Articular chondrocyte of knee joint (primary cell): Measurements from ENCODE around the gene RASSF5. TPM values are rescaled to one million over a fixed set of nuclear protein-coding genes. Genes with fewer than 3 reads are reported as not detected.

Source experiments
- small RNA-seq: library from RNA; depleted of rRNA; stranded (forward); fragments of <200 nt; gene quantifications from one replicate; pipeline ENCODE3, GENCODE V24; 2012
- total RNA-seq: library from RNA; depleted of rRNA; stranded (reverse); fragments of >200 nt; gene quantifications from 2 replicates; pipeline ENCODE4 v1.2.3, GENCODE V29; 2012

Gene RASSF5
- total RNA-seq, result 2.6 and 2.9 TPM in 2 replicates

GRCh38 chr1:206507284-206508129 lies at the start of gene RASSF5:
Gene RASSF5 (plus strand): TSS chr1:206507531. CDS start chr1:206507603, 72 bp downstream.

GRCh38 chr1:206469933-206470691 lies 37.2 kb upstream of the RASSF5 start, which contains the start of gene IKBKE:
Gene IKBKE (plus strand): TSS chr1:206470476. CDS start chr1:206473228, 2,752 bp downstream.

GRCh38 chr1:206612129-206612876 lies 105.0 kb downstream of the RASSF5 start, which contains the start of gene EIF2D:
Gene EIF2D (minus strand): TSS chr1:206612465. CDS start chr1:206612342, 123 bp downstream.

GRCh38 chr1:206635080-206635977 lies 128.0 kb downstream of the RASSF5 start, which contains the start of gene DYRK3:
Gene DYRK3 (plus strand): TSS chr1:206635536. CDS start chr1:206635704, 168 bp downstream.

Small RNA genes within 50 kb of the gene (small RNA-seq; reads per million reads assigned to genes)
- not detected for gene MIR6769B

Other genes starting within 250 kb of the RASSF5 start
- 17.2 and 18.6 TPM in 2 replicates for gene IKBKE, start 37.1 kb upstream of the RASSF5 start, total RNA-seq
- 42.2 and 48.9 TPM in 2 replicates for gene EIF2D, start 104.9 kb downstream of the RASSF5 start, total RNA-seq
- 45.1 and 46.4 TPM in 2 replicates for gene DYRK3, start 128.0 kb downstream of the RASSF5 start, total RNA-seq
- gene MAPKAPK2, start 177.4 kb downstream of the RASSF5 start, total RNA-seq, result 37.7 and 45.3 TPM in 2 replicates